Right renal cortex interstitium (tissue), 3 donors: ENCODE data around the gene ZMYND19. TPM values are rescaled to one million over a fixed set of nuclear protein-coding genes. Genes with fewer than 3 reads are reported as not detected.
"Not testable (repeated sequence)": the region's sequence is repeated elsewhere in the genome, so short reads cannot be mapped to it uniquely, and the experiment has no call there.

Experiments used
- DNase-seq, 3 donors: peaks; one replicate each; pipeline ENCODE4 v3.0.0-alpha.2; 2013; ENCODE audit warnings: low read depth in 3 of 3, low spot score in 2 of 3
- polyA plus RNA-seq, 3 donors: library from polyadenylated mRNA; unstranded; fragments of 120-200 nt; gene quantifications; one replicate each; pipeline ENCODE4 v1.2.1, GENCODE V29; 2013; ENCODE audit not compliant: insufficient read length in 3 of 3

The ZMYND19 gene
- polyA plus RNA-seq, 3 donors = 17.1 to 19.4 (median 18.8) TPM

DNA sequence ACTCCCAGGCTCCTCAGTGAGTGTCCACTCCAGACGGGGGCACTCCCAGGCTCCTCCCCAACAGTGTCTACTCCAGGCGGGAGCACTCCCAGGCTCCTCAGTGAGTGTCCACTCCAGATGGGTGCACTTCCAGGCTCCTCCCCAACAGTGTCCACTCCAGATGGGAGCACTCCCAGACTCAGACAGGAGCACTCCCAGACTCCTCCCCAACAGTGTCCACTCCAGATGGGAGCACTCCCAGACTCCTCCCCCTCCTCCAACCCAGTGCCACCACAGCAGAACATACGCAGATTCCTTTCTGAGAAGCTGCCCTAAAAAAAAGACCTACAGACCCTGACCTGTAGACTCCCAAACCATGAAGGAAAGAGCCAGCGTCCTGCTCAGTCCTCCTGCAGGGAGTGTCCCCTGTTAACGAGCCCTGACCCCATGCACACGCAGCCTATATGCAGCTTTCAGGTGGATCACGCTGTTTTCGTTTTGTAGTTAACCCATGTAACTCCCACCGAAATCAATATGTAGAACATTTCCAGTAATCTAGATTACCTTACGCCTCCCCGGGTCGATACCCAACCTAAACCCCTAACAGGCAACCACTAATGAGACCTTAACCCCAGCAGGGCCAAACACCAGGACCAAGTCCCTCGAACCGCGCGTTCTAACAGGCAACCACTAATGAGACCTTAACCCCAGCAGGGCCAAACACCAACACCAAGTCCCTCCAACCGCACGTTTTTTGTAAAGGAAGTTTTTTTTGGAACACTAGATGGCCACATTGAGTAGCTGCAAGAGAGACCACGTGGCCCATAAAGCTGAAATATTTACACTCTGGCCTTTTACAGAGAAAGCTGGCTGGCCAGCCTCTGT is 55.8 kb downstream of the ZMYND19 start:
- peak in 2 of 3 donors; percentile 38 to 61 for DNase-seq

DNA sequence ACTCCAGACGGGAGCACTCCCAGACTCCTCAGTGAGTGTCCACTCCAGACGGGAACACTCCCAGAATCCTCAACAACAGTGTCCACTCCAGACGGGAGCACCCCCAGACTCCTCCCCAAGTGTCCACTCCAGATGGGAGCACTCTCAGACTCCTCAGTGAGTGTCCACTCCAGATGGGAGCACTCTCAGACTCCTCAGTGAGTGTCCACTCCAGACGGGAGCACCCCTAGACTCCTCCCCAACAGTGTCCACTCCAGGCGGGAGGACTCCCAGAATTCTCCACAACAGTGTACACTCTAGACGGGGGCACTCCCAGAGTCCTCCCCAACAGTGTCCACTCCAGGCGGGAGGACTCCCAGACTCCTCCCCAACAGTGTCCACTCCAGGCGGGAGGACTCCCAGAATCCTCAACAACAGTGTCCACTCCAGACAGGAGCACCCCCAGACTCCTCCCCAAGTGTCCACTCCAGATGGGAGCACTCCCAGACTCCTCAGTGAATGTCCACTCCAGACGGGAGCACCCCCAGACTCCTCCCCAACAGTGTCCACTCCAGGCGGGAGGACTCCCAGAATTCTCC is 57.3 kb downstream of the ZMYND19 start:
- not testable (repeated sequence) for DNase-seq

Other genes with a start within 250 kb of the ZMYND19 start
- 1 to 10 TPM; 8.7 to 9.2 (median 8.9) TPM for gene EXD3, start 167.3 kb downstream of the ZMYND19 start, polyA plus RNA-seq
- gene NOXA1, start 167.1 kb downstream of the ZMYND19 start, polyA plus RNA-seq = 1 to 10 TPM; 3.9 to 4.9 (median 4.8) TPM
- under 1 TPM; 0.19 to 0.34 (median 0.25) TPM for gene ENTPD8, start 149.2 kb downstream of the ZMYND19 start, polyA plus RNA-seq
- 10 to 100 TPM; 51.0 to 58.8 (median 57.3) TPM for gene NSMF, start 131.2 kb downstream of the ZMYND19 start, polyA plus RNA-seq
- 1 to 10 TPM in 2 of 3 donors, under 1 TPM in 1; 0.88 to 2.3 (median 1.1) TPM for gene PNPLA7, start 40.1 kb downstream of the ZMYND19 start, polyA plus RNA-seq
- gene MRPL41, start 38.6 kb downstream of the ZMYND19 start, polyA plus RNA-seq = 10 to 100 TPM; 10.6 to 16.4 (median 14.7) TPM
- gene DPH7, start 11.6 kb downstream of the ZMYND19 start, polyA plus RNA-seq = 10 to 100 TPM; 33.1 to 38.3 (median 35.5) TPM
- gene ARRDC1, start 15.2 kb upstream of the ZMYND19 start, polyA plus RNA-seq = 10 to 100 TPM; 25.0 to 28.0 (median 26.4) TPM
- 10 to 100 TPM; 68.5 to 72.0 (median 70.1) TPM for gene EHMT1, start 28.5 kb upstream of the ZMYND19 start, polyA plus RNA-seq